GM04503 (cell line): ENCODE results near the gene RPL32.
"Not testable (repeated sequence)": the region's sequence is repeated elsewhere in the genome, so short reads cannot be mapped to it uniquely, and the experiment has no call there.

ENCODE experiments used
- DNase-seq: peaks from one replicate; pipeline ENCODE4 v3.0.0-alpha.2; 2012; ENCODE audit warnings: low read depth

The RPL32 gene

GRCh38 chr3:12808587-12808986 is 32.8 kb downstream of the RPL32 start:
- DNase-seq, result no peak

GRCh38 chr3:12807601-12808359 is 33.6 kb downstream of the RPL32 start:
- DNase-seq, result no peak

GRCh38 chr3:12807066-12807465 is 34.3 kb downstream of the RPL32 start:
- no peak for DNase-seq

- no peak for DNase-seq
Measured at GRCh38 chr3:12803371-12803770, 38.0 kb downstream of the RPL32 start.

- DNase-seq, result no peak
Measured at GRCh38 chr3:12799525-12800440, 41.6 kb downstream of the RPL32 start.

GRCh38 chr3:12798559-12799179 is 42.7 kb downstream of the RPL32 start:
- no peak for DNase-seq

- no peak for DNase-seq
Measured at GRCh38 chr3:12797892-12798558, 43.3 kb downstream of the RPL32 start.

GRCh38 chr3:12797124-12797891 is 44.1 kb downstream of the RPL32 start:
- no peak for DNase-seq

- no peak for DNase-seq
Measured at GRCh38 chr3:12796171-12797123, 44.9 kb downstream of the RPL32 start, which contains the start of gene CAND2. CAND2 (plus strand) TSS chr3:12796680; CDS start chr3:12796721, 41 bp downstream.

GRCh38 chr3:12793701-12794100 is 47.7 kb downstream of the RPL32 start:
- no peak for DNase-seq

GRCh38 chr3:12791430-12791829 is 49.9 kb downstream of the RPL32 start:
- DNase-seq, result no peak

GRCh38 chr3:12787967-12788690 is 53.2 kb downstream of the RPL32 start:
- DNase-seq, result not testable (repeated sequence)

- DNase-seq, result not testable (repeated sequence)
Measured at GRCh38 chr3:12787346-12787745, 54.0 kb downstream of the RPL32 start.

GRCh38 chr3:12785096-12785495 is 56.3 kb downstream of the RPL32 start:
- no peak for DNase-seq
